Stomach (tissue), 4 donors: ENCODE measurements around the gene DHDH.

Experiments
- POLR2AphosphoS5 ChIP-seq, 3 donors: sonication (generic); formaldehyde crosslinking; IDR thresholded peaks; one replicate each; pipeline ENCODE4 v1.6.1; 2016; ENCODE audit warnings: antibody characterized with exemption in 3 of 3
- TF ChIP-seq, protein P1 (sequence below), 7 experiments: fragments of 450-650 bp in 4 of 7; fragments of 200-600 bp in 3 of 7; sonication (generic) in 3 of 7; IDR thresholded peaks; one replicate each; pipeline ENCODE4 v1.5.1; 2016 to 2019; ENCODE audit warnings: antibody characterized with exemption in 7 of 7, control low read depth in 2 of 7, mild to moderate bottlenecking in 1 of 7

DNA sequence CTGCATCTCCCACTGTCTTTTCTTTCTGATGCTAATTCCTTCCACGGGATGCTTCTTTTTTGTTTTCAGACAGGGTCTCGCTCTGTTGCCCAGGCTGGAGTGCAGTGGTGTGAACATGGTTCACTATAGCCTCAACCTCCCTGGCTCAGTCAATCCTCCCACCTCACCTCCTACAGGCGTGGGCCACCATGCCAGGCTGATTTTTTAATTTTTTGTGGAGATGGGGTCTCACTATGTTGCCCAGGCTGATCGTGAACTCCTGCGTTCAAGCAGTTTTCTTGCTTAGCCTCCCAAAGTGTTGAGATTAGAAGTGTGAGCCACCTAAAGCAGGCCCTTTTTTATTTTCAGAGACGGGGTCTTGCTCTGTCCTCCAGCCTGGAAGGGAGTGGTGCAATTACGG, 54.8 kb downstream of the DHDH start:
- TF ChIP-seq, protein P1, sequence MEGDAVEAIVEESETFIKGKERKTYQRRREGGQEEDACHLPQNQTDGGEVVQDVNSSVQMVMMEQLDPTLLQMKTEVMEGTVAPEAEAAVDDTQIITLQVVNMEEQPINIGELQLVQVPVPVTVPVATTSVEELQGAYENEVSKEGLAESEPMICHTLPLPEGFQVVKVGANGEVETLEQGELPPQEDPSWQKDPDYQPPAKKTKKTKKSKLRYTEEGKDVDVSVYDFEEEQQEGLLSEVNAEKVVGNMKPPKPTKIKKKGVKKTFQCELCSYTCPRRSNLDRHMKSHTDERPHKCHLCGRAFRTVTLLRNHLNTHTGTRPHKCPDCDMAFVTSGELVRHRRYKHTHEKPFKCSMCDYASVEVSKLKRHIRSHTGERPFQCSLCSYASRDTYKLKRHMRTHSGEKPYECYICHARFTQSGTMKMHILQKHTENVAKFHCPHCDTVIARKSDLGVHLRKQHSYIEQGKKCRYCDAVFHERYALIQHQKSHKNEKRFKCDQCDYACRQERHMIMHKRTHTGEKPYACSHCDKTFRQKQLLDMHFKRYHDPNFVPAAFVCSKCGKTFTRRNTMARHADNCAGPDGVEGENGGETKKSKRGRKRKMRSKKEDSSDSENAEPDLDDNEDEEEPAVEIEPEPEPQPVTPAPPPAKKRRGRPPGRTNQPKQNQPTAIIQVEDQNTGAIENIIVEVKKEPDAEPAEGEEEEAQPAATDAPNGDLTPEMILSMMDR (IDR thresholded peaks at IDR 0.05) = no peak
- TF ChIP-seq POLR2AphosphoS5 (IDR thresholded peaks at IDR 0.05) = no peak
